Measurements from ENCODE around the gene JPH3.

Gene JPH3

DNA sequence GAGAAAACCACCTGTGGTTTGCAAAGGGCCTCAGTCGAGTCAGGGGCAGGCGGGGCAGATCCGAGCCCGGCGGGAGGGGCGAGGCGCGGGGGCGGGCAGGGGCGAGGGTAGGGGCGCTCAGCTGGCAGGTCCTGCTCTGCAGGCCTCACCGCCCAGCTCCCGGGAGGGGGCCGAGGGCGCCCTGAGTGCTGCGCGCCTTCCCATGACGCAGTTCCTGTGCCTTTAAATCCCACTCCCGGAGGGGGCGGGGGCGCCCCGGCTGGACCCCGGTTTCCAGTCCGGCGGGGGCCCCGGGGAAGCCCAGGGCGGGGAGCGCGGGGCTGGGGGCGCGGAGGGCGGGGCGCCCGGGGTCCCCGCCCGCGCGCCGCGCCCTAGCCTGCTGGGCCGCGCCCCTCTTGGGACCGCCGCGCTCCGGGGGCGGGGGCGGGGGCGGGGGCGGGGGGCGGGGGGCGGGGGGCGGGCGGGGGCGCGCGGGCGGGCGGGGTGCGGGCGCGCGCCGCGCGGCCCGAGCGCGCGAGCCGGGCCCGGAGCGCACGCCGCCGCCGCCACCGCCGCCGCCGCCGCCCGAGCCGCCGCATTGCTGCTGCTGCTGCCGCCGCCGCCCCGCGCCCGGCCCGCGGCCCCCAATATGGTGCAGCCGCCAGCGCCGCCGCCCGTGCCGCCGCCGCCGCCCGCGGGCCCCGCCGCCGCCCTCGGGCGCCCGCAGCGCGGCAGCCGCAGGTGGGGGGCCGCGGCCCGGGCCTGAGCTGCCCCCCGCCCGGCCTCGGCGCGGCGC, at the start of gene JPH3:
TSS of gene JPH3 (plus strand) at position 508 of the 775 bp plus-strand sequence. CDS start 639 bp downstream, outside the sequence.
- DNase-seq, result no peak

- no peak for DNase-seq
Observed at GRCh38 chr16:87552772-87553573, 49.3 kb upstream of the JPH3 start.

- no peak for DNase-seq
Observed at GRCh38 chr16:87554754-87555427, 47.4 kb upstream of the JPH3 start.

DNA sequence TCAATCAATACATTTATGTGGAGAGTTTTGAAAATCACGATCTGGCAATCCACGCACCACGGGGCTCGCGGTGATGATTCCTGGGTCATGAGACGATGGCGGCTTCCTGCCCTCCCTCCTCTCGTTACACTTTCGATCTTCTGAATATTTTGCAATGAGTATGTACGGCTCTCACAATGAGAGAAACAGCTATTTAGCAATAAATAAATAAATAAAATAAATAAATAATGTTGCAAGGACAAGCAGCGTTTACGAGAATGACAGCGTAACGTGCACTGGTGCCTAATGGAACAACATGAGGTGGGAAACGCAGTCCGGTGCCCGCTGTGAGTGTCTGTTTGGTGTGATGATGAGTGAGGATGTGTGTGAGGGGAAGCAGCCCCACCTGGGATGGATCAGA, 46.7 kb upstream of the JPH3 start:
- DNase-seq, result no peak

DNA sequence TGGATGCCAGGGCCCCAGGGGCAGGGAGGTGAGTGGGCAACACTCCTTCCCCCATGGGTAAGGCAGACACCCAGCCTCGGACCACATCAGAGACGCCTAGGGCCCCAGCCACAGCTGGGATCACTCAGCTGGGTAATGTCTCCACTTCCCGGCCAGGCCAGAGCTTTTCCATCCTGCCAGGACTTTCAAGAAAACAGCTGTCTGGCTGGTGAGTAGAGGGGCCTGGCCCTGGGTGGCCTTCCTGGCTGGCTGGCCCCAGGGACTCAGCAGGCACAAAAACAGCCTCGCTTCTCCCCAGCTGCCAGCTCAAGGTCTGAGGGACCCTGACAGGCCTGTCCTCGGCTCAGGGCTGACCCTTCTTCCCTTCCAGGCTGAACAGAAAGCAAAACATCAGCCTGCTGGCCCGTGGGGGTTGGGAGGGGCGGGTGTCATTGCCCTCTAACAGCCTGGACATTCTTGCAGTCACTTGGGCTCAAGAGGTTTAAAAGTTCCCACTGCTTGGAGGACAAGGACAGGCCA, 45.3 kb upstream of the JPH3 start:
- DNase-seq, result no peak

DNA sequence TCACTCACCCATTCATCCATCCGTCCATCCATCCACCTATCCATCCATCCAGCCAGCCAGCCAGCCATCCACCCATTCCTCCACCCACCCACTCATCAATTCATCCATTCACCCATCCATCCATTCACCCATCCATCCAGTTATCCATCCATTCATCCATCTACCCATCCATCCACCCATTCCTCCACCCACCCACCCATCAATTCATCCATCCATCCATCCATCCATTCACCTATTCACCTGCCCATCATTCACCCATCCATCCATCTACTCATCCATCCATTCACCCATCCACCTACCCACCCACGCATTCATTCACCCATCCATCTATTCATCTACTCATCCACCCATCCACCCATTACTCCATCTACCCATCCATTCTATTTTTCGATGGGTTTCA, 43.6 kb upstream of the JPH3 start:
- DNase-seq, result no peak

GRCh38 chr16:87559945-87560344, 42.4 kb upstream of the JPH3 start:
- no peak for DNase-seq

DNA sequence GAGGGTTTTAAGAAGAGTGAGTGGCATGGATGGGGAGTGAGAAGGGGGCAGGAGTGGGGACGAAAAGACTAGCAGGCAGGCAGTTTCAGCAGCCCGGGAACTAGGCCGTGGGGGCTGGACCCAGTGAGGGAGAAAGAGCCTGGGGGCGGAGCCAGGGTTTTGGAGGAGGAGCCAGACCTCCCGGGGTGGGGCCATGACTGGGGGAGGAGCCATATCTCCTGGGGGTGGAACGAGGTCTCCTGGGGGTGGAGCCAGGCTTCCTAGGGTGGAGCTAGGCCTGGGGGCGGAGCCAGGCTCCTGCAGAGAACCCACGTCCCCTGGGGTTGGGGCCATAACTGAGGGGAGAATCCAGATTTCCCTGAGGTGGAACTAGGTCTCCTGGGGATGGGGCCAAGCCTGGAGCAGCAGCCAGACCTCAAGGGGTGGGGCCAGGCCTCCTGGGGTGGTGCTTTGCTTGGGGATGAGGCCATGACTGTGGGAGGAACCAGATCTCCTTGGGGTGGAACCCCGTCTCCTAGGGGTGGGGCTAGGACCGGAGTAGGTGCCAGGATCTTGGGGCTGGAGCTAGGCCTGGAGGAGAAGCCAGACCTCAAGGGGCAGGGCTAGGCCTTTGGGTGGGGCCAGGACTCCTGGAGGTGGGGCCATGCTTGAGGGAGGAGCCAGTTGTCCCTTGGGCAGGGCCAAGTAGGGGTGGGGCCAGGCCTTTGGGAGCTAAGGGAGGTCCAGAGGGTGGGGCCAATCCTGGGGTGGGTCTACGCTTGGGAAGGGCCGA, 41.7 kb upstream of the JPH3 start:
- peak; percentile 64 for DNase-seq

DNA sequence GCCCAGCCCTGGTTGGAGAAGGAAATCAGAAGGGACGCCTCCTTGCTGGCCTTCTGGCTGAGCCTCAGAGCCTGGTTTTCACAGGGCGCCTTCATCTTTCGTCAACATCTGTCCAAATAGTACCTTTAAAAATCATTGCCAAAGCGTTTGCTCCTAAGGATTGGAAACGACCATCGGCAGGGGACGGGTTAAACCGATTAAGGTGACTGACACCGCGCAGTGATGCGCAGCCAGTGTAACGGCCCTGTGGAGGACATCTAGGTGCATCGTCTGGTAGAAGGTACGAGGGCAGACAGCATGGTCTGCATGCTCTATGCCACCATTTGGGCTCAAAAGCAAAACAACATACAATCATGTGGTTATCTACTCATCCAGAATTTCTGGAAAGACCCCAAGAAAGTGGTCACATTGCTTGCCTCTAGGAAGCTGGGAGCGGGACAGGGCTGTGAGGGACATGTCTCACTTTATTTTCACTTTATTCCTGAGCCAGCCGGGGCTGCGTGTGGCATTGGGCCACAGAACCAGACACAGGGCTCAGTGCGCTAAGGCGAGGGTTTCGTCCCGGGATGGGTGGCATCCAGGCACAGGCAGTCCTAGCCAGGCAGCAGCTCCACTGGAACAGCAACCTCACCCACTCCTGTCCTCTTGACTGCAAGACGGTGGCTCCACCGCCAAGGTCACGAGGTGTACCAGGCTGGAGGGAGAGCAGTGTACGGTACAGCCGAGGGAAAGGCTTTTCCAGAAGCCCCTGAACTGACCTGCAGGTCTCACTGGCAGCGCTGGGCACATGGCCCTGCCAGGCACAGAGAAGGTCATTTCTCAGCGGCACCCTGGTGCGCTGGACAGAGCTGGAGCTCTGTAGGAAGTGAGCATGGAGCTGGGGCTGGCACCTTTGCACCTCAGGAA, 40.9 kb upstream of the JPH3 start:
- DNase-seq, result no peak

GRCh38 chr16:87562201-87562600, 40.1 kb upstream of the JPH3 start:
- no peak for DNase-seq

- DNase-seq, result no peak
Observed at GRCh38 chr16:87563022-87563421, 39.3 kb upstream of the JPH3 start.

GRCh38 chr16:87563714-87564523, 38.4 kb upstream of the JPH3 start:
- DNase-seq, result no peak

DNA sequence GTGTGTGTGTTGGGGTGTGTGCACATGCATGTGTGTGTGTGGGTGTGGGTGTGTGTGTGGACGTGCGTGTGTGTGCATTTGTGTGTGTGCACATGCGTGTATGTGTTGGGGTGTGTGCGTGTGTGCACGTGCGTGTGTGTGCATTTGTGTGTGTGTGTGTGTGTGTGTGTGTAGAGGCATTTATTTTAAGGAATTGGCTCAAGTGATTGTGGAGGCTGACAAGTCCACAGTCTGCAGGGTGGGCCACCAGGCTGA, 37.9 kb upstream of the JPH3 start:
- DNase-seq, result no peak

DNA sequence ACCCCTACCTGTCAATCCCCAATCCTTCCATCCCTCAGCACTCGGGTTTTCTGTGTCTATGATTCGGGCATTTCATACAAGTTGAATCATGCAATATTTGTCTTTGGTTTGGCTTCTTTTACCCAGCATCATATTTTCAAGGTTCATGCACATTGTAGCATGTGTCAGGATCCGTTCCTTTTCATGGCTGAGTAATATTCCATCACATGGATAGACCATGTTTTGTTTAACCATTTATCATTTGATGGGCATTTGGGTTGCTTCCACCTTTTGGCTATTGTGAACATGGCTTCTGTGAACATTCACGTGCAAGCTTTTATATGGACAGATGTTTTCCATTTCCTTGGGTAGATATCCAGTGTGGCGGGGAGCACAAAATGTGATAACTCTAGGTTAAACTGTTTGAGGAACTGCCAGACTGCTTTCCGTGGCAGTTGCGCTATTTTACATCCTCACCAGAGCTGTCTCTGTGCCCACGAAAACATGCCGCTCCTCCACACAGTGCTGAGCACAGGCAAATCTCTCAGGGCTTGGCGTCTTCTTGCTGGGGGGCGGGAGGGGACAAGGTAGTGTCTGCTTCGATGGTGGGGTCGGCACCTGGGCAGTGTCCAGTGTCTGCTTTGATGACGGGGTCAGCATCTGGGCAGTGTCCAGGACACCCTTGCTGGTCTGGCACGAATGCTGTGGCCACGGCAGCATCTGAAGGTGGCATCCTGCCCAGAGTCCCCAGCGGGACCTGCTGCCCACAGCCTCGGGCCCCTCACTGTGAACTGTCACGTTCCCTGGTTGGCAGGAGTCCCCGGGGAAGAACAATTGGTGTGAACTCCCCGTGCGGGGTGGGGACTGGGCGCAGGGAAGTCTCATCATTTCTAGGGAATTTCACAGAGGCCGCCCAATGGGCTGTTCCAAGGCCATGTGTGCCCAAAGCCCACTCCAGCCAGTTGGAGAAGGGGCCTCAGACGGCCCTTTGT, 32.4 kb upstream of the JPH3 start:
- DNase-seq, result no peak

DNA sequence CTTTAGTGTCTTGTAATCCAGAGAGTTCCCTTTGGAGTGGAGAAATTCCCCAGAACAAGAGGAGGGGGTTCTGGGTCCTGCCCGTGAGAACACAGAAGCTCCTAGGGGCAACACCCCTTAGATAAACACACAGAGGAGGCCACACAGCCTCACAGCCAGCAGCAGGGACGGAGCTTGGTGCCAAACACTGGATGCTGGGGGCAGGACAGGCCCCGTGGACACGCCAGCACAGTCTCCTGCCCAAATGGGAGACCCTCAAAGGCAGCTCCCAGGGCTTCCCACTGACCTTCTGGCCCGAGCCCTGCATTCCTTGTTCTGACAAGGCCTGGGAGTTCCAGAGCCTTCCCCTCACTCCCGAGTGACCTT, 31.8 kb upstream of the JPH3 start:
- DNase-seq, result no peak

- DNase-seq, result no peak
Observed at GRCh38 chr16:87570938-87571867, 31.1 kb upstream of the JPH3 start.

- DNase-seq, result no peak
Observed at GRCh38 chr16:87571868-87572244, 30.5 kb upstream of the JPH3 start.

GRCh38 chr16:87572959-87573358, 29.3 kb upstream of the JPH3 start:
- no peak for DNase-seq

Measured in activated CD8-positive, alpha-beta memory T cell treated with anti-CD3 and anti-CD28 coated beads for 24 hours (primary cell).